ENCODE data around the gene ROM1.
A peak's percentile ranks its signal among the peaks of the same experiment; 100 is the strongest.
"Not testable (repeated sequence)": the region's sequence is repeated elsewhere in the genome, so short reads cannot be mapped to it uniquely, and the experiment has no call there.

Gene ROM1

DNA sequence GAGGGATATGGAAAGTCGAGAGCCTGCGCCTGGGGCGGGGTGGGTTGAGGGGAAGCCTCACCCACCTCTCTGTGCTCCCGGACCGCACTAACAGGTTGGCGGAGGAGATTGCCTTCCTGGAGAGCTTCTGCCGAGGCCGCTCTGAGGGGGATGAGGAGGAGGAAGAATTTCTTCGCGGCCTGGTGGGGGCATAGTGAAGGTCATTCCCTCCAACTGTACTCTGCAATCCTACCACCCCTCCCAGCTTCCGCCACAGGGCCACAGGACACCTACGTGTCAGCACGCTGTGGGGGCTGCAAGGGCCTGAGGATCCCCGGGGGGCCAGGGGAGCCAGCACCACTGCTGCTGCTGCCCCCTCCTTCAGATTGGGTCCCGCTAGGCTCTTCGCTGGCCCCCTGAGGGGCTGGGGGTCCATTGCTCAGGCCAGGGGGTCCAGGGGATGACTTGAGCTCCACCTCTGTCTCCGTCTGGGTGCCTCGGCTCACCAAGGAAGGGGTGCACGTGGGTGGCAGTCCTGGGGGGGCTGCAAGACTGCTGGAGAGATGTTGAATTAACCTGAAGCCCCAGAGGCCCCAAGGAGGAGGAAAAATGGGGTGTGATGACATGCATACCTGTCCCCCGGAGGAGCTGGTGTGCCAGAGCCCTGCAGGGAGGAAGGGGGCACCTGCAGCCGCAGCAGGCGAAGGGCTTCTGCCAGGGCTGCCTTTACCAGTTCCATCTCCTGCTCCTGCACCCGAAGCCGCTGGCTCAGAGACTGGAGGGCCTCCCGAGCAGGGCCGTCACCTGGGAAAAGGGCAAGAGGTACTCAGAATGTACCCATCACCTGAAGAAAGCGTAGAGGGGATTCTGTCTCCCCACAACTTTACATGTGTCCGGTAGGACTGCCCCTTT, 2.0 kb upstream of the ROM1 start:
- peak overlapping the region; percentile 76 to 89 for H3K4me3 ChIP-seq (replicated peaks in 1 of 2; ENCODE audit: low read depth in 2 of 2, low read length in 2 of 2)
- no peak for DNase-seq (ENCODE audit: low read depth in 2 of 2)

DNA sequence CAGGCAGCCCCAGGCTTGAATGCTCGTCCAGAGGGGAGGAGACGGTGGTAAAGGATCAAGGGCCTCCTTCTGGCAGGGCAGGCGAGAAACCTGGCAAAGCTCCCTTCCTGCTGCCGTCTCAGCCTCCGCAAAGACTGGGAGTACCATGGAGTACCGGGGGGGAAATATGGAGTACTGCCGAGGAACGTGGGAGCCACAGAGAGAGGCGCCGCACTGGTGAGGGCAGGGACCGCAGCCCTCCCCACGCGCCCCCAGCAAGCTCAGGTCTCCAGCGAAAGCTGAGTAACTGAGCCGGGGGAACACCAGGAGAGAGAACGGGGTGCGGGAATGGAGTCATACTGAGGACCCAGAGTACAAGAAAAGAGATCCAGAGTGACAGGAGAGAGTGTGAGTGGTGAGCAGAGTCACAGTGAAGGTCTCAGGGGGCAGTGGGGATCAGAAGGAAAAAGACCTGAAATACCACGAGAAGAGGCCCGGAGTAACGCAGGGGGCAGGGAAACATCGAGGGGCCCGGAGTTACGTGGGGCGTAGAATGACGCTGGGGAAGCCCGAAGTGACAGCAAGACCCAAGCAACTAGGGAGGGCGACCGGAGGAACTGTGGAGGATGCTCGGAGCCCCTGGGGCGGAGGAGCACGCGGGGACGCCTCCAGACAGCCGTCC, 1.2 kb upstream of the ROM1 start:
- H3K4me3 ChIP-seq (replicated peaks in 1 of 2; ENCODE audit: low read depth in 2 of 2, low read length in 2 of 2) = peak overlapping the region; percentile 76 to 89
- TF ChIP-seq CTCF (IDR thresholded peaks at IDR 0.05; ENCODE audit: low read depth, low read length) = no peak
- DNase-seq (ENCODE audit: low read depth in 2 of 2) = peak; percentile 62 to 90

More for the DNA sequence above, 2.0 kb upstream of the ROM1 start:
- TF ChIP-seq CTCF (IDR thresholded peaks at IDR 0.05; ENCODE audit: low read depth, low read length) = no peak

- H3K4me3 ChIP-seq (replicated peaks in 1 of 2; ENCODE audit: low read depth in 2 of 2, low read length in 2 of 2) = no peak overlapping the region
- TF ChIP-seq CTCF (IDR thresholded peaks at IDR 0.05; ENCODE audit: low read depth, low read length) = no peak
- DNase-seq (ENCODE audit: low read depth in 2 of 2) = no peak
These were observed 278 bp downstream of the ROM1 start for GRCh38 chr11:62613291-62613778.

DNA sequence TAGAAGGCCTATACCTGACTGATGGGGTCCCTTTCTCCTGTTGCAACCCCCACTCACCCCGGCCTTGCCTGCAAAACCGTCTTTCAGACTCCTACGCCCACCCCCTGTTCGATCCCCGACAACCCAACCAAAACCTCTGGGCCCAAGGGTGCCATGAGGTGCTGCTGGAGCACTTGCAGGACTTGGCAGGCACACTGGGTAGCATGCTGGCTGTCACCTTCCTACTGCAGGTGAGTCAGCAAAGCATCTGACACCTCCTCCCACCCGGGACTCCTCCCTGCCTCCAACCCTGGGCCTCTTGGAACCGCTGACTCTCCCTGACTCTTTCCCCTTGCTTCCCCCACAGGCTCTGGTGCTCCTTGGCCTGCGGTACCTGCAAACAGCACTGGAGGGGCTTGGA, 1.2 kb downstream of the ROM1 start:
- H3K4me3 ChIP-seq (replicated peaks in 1 of 2; ENCODE audit: low read depth in 2 of 2, low read length in 2 of 2) = no peak overlapping the region
- no peak for DNase-seq (ENCODE audit: low read depth in 2 of 2)
- TF ChIP-seq CTCF (IDR thresholded peaks at IDR 0.05; ENCODE audit: low read depth, low read length) = no peak

DNA sequence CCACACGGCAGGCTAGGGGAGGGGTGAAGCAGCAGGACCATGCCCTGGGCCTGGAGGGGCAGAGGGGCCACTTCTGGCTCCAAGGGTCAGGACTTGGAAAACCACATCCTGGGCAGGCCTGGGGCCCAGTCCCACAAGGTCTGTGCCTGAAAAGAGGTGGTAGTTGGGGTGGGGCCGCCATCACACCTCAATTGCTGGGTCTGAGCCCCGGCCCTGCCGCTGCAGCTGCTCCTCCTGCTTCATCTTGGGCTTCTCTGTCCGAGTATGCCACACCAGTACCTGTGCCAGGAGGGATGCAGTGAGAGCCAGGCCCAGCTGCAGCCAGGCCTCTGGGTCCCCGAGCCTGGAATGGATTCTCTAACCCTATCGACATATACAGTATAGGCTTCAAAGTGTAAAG, 2.5 kb downstream of the ROM1 start:
- TF ChIP-seq CTCF (IDR thresholded peaks at IDR 0.05; ENCODE audit: low read depth, low read length) = no peak
- DNase-seq (ENCODE audit: low read depth in 2 of 2) = no peak
- H3K4me3 ChIP-seq (replicated peaks in 1 of 2; ENCODE audit: low read depth in 2 of 2, low read length in 2 of 2) = no peak overlapping the region

DNA sequence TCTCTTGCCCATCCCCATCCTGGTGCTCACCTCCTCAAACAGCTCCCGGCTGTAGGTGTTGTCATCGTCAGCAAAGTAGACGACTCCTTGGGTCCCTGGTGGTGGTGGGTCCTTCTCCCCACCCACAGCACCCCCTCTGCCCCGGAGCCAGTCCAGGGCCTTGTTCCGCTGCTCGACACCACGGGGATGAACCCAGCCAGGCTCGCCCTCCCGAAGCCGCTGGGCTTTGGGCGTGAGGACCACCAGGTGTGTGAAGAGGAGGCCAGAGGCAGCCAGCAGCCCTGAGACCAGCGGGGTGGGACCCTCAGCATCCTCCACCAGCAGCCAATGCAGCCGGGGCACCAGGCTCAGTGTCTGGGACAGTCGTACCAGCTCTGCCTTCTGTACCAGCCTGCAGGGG, 3.9 kb downstream of the ROM1 start:
- DNase-seq (ENCODE audit: low read depth in 2 of 2) = not testable (repeated sequence)

GRCh38 chr11:62621027-62621566, 8.0 kb downstream of the ROM1 start:
- no peak for TF ChIP-seq CTCF (IDR thresholded peaks at IDR 0.05; ENCODE audit: low read depth, low read length)
- no peak for DNase-seq (ENCODE audit: low read depth in 2 of 2)
- H3K4me3 ChIP-seq (replicated peaks in 1 of 2; ENCODE audit: low read depth in 2 of 2, low read length in 2 of 2) = peak overlapping the region; percentile 62 to 79

More for the DNA sequence above, 3.9 kb downstream of the ROM1 start:
- H3K4me3 ChIP-seq (replicated peaks in 1 of 2; ENCODE audit: low read depth in 2 of 2, low read length in 2 of 2) = not testable (repeated sequence)

Measured in cardiac fibroblast (primary cell).